ENCODE results near the gene FAM169A.

FAM169A gene

DNA sequence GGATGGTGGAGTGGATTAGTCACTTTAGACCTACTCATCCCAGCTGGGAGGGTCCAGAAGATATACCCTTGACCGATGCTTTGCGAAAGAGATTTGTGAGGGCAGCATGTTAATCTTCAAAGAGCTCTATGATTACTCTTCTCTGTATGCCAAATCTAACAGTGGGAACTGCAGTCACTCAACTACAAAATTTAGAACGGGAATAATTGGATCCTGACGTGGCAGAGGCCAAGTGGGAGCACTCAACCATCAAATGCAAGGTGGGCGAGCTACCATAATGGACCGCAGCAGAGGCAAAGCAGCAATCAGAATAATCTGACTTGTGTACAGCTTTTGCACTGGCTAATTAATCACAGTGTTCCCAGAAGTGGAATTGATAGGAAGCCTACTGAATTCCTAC is 78.8 kb downstream of the FAM169A start:
- FAIRE-seq: no peak
- TF ChIP-seq, protein P1, sequence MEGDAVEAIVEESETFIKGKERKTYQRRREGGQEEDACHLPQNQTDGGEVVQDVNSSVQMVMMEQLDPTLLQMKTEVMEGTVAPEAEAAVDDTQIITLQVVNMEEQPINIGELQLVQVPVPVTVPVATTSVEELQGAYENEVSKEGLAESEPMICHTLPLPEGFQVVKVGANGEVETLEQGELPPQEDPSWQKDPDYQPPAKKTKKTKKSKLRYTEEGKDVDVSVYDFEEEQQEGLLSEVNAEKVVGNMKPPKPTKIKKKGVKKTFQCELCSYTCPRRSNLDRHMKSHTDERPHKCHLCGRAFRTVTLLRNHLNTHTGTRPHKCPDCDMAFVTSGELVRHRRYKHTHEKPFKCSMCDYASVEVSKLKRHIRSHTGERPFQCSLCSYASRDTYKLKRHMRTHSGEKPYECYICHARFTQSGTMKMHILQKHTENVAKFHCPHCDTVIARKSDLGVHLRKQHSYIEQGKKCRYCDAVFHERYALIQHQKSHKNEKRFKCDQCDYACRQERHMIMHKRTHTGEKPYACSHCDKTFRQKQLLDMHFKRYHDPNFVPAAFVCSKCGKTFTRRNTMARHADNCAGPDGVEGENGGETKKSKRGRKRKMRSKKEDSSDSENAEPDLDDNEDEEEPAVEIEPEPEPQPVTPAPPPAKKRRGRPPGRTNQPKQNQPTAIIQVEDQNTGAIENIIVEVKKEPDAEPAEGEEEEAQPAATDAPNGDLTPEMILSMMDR (IDR thresholded peaks at IDR 0.05; ENCODE audit: insufficient read depth, missing control alignments): no peak
- DNase-seq (ENCODE audit: insufficient read length, low spot score): no peak

DNA sequence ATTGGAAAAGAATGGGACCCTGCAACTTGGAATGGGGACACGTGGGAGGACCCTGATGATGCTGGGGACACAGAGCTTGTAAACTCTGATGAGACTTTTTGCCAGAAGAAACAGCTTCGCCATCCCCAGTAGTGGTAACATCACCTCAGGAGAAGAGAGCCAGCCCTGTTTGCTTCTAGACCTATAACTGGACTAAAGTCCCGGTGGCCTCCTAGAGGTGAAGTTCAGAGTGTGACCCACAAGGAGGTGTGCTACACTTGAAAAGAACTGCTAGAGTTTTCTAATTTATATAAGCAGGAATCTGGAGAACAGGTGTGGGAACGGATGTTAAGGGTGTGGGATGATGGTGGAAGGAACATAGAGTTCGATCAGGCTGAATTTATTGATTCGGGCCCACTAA is 79.3 kb downstream of the FAM169A start:
- no peak for DNase-seq (ENCODE audit: insufficient read length, low spot score)
- FAIRE-seq: no peak
- TF ChIP-seq, protein P1 (IDR thresholded peaks at IDR 0.05; ENCODE audit: insufficient read depth, missing control alignments): no peak

DNA sequence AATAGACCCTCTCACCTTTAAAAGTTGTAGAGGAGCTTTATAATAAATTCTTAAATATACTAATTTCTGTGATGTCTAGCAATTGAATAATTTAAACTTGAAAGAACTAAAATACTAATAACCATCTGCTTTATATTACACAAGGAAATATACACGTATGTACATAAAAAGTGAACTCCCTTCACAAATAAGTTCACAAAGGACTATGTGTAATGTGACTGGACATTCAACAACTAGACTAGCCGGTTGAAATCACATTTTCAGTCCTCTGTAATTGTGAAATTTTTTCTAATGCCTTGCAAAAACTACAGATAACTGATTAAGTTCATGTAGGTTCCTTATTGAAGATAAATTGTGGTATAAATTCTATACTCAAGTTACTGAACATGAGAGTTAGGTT is 87.6 kb downstream of the FAM169A start:
- no peak for DNase-seq (ENCODE audit: insufficient read length, low spot score)
- TF ChIP-seq, protein P1 (IDR thresholded peaks at IDR 0.05; ENCODE audit: insufficient read depth, missing control alignments): no peak
- no peak for FAIRE-seq

DNA sequence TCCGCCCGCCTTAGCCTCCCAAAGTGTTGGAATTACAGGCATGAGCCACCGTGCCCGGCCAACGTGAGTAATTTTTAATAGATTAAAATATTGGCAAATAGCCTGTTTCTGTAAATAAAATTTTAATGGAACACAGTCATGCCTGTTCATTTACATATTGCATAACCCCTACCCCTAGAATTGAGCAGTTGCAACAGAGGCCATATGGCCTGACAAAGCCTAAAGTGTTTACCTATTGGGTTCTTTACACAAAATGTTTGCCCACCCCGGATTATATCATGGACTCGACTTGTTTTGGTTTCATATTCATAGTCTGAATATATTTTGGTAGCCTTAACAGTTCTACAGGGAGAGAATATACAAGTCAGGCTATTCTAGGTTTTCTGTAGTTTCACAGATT is 93.8 kb downstream of the FAM169A start:
- FAIRE-seq (no peak), DNase-seq (ENCODE audit: insufficient read length, low spot score) (no peak)
- TF ChIP-seq, protein P1 (IDR thresholded peaks at IDR 0.05; ENCODE audit: insufficient read depth, missing control alignments): no peak

DNA sequence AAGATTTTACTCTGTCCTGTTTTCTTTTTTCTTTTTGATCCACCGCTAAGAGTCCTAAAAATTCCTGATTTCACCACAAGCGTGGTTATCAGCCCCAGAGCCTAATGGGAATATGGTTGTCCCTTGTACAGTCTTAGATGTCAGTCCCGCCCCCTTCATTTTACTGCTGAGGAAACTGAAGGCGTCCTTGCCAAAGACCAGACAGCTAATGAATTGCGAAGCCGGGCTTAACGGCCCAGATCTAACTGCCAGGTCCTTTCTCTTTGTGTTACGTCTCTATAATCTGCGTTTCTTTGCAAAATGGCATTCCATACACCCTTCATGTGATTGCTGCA is 98.6 kb downstream of the FAM169A start:
- no peak for FAIRE-seq
- TF ChIP-seq, protein P1 (IDR thresholded peaks at IDR 0.05; ENCODE audit: insufficient read depth, missing control alignments): no peak
- no peak for DNase-seq (ENCODE audit: insufficient read length, low spot score)

DNA sequence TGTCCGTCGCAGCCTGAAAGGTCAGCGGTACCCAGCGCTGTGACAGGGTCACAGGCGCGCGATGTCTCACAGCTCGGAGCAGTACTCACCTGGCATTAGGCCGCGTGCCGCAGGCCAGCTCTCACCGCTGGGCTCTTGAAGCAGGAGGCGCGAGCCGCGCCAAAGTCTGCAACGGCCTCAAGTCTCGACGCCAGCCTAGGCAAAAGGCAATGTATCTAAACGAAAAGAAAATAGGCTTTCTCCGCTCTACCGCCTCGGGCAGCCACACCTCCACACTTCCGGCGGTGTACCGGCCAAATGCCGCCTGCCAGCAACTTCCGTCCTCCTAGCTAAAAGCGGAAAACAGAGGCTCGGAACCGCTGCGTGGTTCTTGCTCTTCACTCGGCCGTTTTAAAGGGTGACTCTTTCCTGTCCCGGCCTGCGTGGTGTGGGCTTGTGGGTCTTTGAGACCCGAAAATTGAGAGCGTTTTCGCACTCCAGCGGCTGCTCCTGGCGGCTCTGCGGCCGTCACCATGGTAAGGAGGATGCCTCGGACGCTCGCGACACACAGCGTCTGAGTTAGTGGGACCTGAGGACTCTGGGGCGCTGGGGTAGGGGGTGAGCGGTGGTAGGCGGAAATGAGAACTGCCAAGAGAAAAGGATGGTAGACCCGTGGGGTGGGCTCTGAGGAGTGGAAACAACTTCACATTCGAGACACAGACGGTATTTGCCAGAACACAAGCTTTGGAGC is 99.2 kb downstream of the FAM169A start, which contains the start of the genes GFM2 and NSA2:
TSS of gene GFM2 (minus strand) at position 269 of the 730 bp plus-strand sequence. CDS start 3,375 bp downstream, outside the sequence.
TSS of gene NSA2 (plus strand) at position 401 of the 730 bp plus-strand sequence. CDS start at position 513, 112 bp downstream.
- no peak for FAIRE-seq
- TF ChIP-seq, protein P1 (IDR thresholded peaks at IDR 0.05; ENCODE audit: insufficient read depth, missing control alignments): no peak
- DNase-seq (ENCODE audit: insufficient read length, low spot score): peak; percentile 27

DNA sequence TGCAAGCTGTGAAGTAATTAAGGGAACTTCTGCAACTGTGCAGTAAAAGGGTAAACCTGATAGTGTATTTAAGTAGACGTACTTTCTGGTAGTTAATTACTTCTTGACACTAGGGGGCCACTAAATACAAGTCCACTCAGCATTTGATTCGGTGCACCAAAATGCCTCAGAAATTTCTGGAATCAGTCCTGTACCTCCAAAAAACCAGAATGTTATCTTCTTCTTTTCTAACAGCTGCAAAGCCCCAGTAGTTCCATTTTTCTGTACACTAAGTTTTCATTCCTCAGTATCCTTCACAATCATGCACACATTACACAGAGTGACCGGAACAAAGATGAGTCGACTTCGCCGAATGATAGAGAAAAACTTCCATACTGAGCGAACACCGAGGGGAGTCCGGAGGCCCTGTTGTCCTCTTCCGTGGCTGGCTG is 99.8 kb downstream of the FAM169A start:
- TF ChIP-seq, protein P1 (IDR thresholded peaks at IDR 0.05; ENCODE audit: insufficient read depth, missing control alignments): peak; percentile 48
- FAIRE-seq (no peak), DNase-seq (ENCODE audit: insufficient read length, low spot score) (peak; percentile 28)

Data from D721Med (cell line).